Loucy (cell line): ENCODE results near the gene AXDND1.

ENCODE experiments used
- EZH2phosphoT487 ChIP-seq: fragments of 200-600 bp; IDR thresholded peaks from 2 replicates; pipeline ENCODE4 v1.6.1; 2018; ENCODE audit warnings: antibody characterized with exemption, mild to moderate bottlenecking, moderate library complexity, borderline replicate concordance
- TF ChIP-seq, protein P1 (sequence below): fragments of 200-600 bp; sonication (generic); conservative IDR thresholded peaks from 2 replicates; pipeline ENCODE4 v1.5.1; 2014; ENCODE audit warnings: mild to moderate bottlenecking, antibody characterized with exemption, low read length

- TF ChIP-seq, protein P1, sequence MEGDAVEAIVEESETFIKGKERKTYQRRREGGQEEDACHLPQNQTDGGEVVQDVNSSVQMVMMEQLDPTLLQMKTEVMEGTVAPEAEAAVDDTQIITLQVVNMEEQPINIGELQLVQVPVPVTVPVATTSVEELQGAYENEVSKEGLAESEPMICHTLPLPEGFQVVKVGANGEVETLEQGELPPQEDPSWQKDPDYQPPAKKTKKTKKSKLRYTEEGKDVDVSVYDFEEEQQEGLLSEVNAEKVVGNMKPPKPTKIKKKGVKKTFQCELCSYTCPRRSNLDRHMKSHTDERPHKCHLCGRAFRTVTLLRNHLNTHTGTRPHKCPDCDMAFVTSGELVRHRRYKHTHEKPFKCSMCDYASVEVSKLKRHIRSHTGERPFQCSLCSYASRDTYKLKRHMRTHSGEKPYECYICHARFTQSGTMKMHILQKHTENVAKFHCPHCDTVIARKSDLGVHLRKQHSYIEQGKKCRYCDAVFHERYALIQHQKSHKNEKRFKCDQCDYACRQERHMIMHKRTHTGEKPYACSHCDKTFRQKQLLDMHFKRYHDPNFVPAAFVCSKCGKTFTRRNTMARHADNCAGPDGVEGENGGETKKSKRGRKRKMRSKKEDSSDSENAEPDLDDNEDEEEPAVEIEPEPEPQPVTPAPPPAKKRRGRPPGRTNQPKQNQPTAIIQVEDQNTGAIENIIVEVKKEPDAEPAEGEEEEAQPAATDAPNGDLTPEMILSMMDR: no peak
- TF ChIP-seq EZH2phosphoT487: no peak
Observed at GRCh38 chr1:179321533-179322216, 44.1 kb upstream of the AXDND1 start.
